K562 (cell line): ENCODE results near the gene CLEC12A. TPM values are rescaled to one million over a fixed set of nuclear protein-coding genes. Genes with fewer than 3 reads are reported as not detected.

Experiments
- ATAC-seq: fragments of 200-7000 bp; cut with Tn5 transposase; 3 replicates; pipeline ENCODE4 v1.9.1; 2020; ENCODE audit warnings: moderate library complexity
- BruUV-seq: library from RNA; stranded (reverse); fragments of 400-500 nt; replicated peaks from 2 replicates; lab custom pipeline; 2021; lab: Mats Ljungman, UMichigan
- CTCF ChIA-PET: fragments of 300-600 bp; formaldehyde crosslinking; extraction: SDS; loops from one replicate; lab custom pipeline; 2021; ENCODE audit warnings: low intra/inter-chr PET ratio; lab: Yijun Ruan, JAX
- POLR2A ChIA-PET: fragments of 300-600, 350-650 bp; sonication (Branson Sonifier 250); formaldehyde crosslinking; extraction: SDS; loops from one replicate; lab custom pipeline; 2021; ENCODE audit warnings: antibody characterized with exemption, inconsistent platforms; lab: Yijun Ruan, JAX
- DNase-seq, 4 experiments: peaks; one replicate each; pipeline versions ENCODE4 v3.0.0 to v3.0.0-alpha.2; 2011 to 2018; ENCODE audit warnings: low spot score in 3 of 4, mixed read lengths in 3 of 4; ENCODE audit errors: extremely low read depth in 1 of 4
- FAIRE-seq: peaks from 2 replicates; lab custom pipeline; 2011; peaks lifted over from hg19 to GRCh38; lab: Jason Lieb, UNC
- H2AFZ ChIP-seq: 2 replicates; pipeline ENCODE4 v1.6.0; 2011; ENCODE audit warnings: low read depth, low read length, control low read depth, inconsistent platforms
- H3K27ac ChIP-seq: fragments of 200-600 bp; 3 replicates; pipeline ENCODE4 v1.8.0; 2011; ENCODE audit warnings: low read depth, mild to moderate bottlenecking, control low read depth, inconsistent platforms, low read length, moderate library complexity, mixed read lengths; ENCODE audit errors: extremely low read depth
- H3K27me3 ChIP-seq, 2 experiments: fragments of 300-600 bp in 1 of 2; 2 replicates in 1 of 2; 3 replicates in 1 of 2; pipeline versions ENCODE4 v1.6.0 to v1.8.0; 2011; ENCODE audit warnings: inconsistent platforms in 2 of 2, low read length in 2 of 2, mild to moderate bottlenecking in 1 of 2, mixed read lengths in 1 of 2, moderate library complexity in 1 of 2; ENCODE audit not compliant: control insufficient read depth in 2 of 2, insufficient read depth in 2 of 2
- H3K36me3 ChIP-seq: fragments of 300-600 bp; 3 replicates; pipeline ENCODE4 v1.8.0; 2011; ENCODE audit warnings: mild to moderate bottlenecking, low read length, inconsistent platforms; ENCODE audit not compliant: control insufficient read depth, insufficient read depth
- H3K4me1 ChIP-seq, 2 experiments: fragments of 200-600 bp in 1 of 2; replicated peaks in 1 of 2; 2 replicates in 1 of 2; 3 replicates in 1 of 2; pipeline versions ENCODE4 v1.5.1 to v1.8.0; 2011; ENCODE audit warnings: inconsistent platforms in 2 of 2, low read length in 2 of 2, mild to moderate bottlenecking in 1 of 2, mixed read lengths in 1 of 2, moderate library complexity in 1 of 2; ENCODE audit not compliant: control insufficient read depth in 2 of 2, insufficient read depth in 2 of 2
- H3K4me2 ChIP-seq: 2 replicates; pipeline ENCODE4 v1.6.1; 2011; ENCODE audit warnings: low read length, control low read depth, inconsistent platforms, mixed read lengths; ENCODE audit not compliant: insufficient read depth
- H3K4me3 ChIP-seq: fragments of 200-600 bp; sonication (generic), shearing (Covaris generic); 2 replicates; pipeline ENCODE4 v1.5.1; 2016; ENCODE audit warnings: control low read depth, inconsistent platforms
- H3K79me2 ChIP-seq: fragments of 200-600 bp; 3 replicates; pipeline ENCODE4 v1.8.0; 2011; ENCODE audit warnings: low read length, inconsistent platforms; ENCODE audit not compliant: control insufficient read depth, insufficient read depth
- H3K9ac ChIP-seq, 2 experiments: 2 replicates each; pipeline versions ENCODE4 v1.6.0 to v1.6.1; 2011; ENCODE audit warnings: low read depth in 2 of 2, low read length in 2 of 2, control low read depth in 1 of 2, inconsistent platforms in 1 of 2, mild to moderate bottlenecking in 1 of 2, mixed read lengths in 1 of 2; ENCODE audit not compliant: insufficient read depth in 1 of 2
- H3K9me1 ChIP-seq: one replicate; pipeline ENCODE4 v1.6.0; 2011; ENCODE audit warnings: inconsistent platforms, mild to moderate bottlenecking, low read length, moderate library complexity; ENCODE audit not compliant: control insufficient read depth, insufficient read depth
- H3K9me3 ChIP-seq: replicated peaks from 2 replicates; pipeline ENCODE4 v1.5.1; 2011; ENCODE audit warnings: low read depth, low read length, inconsistent platforms; ENCODE audit not compliant: control insufficient read depth, insufficient read depth
- H4K20me1 ChIP-seq: replicated peaks from 2 replicates; pipeline ENCODE4 v1.6.1; 2011; ENCODE audit warnings: low read length, inconsistent platforms, mixed read lengths; ENCODE audit not compliant: control insufficient read depth, insufficient read depth
- ERF ChIP-seq: fragments of 450-650 bp; formaldehyde crosslinking; IDR thresholded peaks from 2 replicates; pipeline ENCODE4 v1.4.0; 2020; ENCODE audit warnings: mild to moderate bottlenecking, mixed read lengths
- FOXK1 ChIP-seq: sonication (generic); formaldehyde crosslinking; IDR thresholded peaks from 2 replicates; pipeline ENCODE4 v1.8.0; 2022; ENCODE audit warnings: missing genetic modification reagents, mild to moderate bottlenecking, borderline replicate concordance
- FUS ChIP-seq: fragments of 200-400 bp; formaldehyde crosslinking; optimal IDR thresholded peaks from 2 replicates; pipeline ENCODE3; 2017; ENCODE audit warnings: low read depth, low read length
- JUND ChIP-seq, 2 experiments: IDR thresholded peaks; 2 replicates in 1 of 2; 3 replicates in 1 of 2; pipeline ENCODE4 v1.6.1; 2011; ENCODE audit warnings: borderline replicate concordance in 2 of 2, low read depth in 2 of 2, low read length in 2 of 2, improper control_type of control experiment in 1 of 2, missing biosample characterization in 1 of 2, missing genetic modification characterization in 1 of 2, missing genetic modification reagents in 1 of 2
- MTA1 ChIP-seq: fragments of 450-650 bp; IDR thresholded peaks from 2 replicates; pipeline ENCODE4 v1.6.1; 2017; ENCODE audit warnings: borderline replicate concordance
- RAD21 ChIP-seq, 2 experiments: fragments of 250-450 bp in 1 of 2; fragments of 450-650 bp in 1 of 2; sonication (Bioruptor Pico) in 1 of 2; formaldehyde crosslinking in 1 of 2; IDR thresholded peaks in 1 of 2; conservative IDR thresholded peaks in 1 of 2; 2 replicates each; pipeline versions ENCODE4 v1.4.0 to v1.8.0; 2020 to 2022; ENCODE audit warnings: mild to moderate bottlenecking in 2 of 2, moderate library complexity in 1 of 2
- RFX1 ChIP-seq: fragments of 450-650 bp; IDR thresholded peaks from 2 replicates; pipeline ENCODE4 v1.6.1; 2016; ENCODE audit warnings: mild to moderate bottlenecking, moderate library complexity
- SMC3 ChIP-seq: conservative IDR thresholded peaks from 2 replicates; pipeline ENCODE4 v1.6.1; 2011; ENCODE audit warnings: low read depth, low read length, improper control_type of control experiment; ENCODE audit not compliant: insufficient read depth
- STAT5B ChIP-seq: fragments of 250-450 bp; sonication (Bioruptor Pico); IDR thresholded peaks from 2 replicates; pipeline ENCODE4 v1.8.0; 2021; ENCODE audit warnings: mild to moderate bottlenecking, inconsistent platforms
- ZNF184 ChIP-seq: sonication (generic); formaldehyde crosslinking; IDR thresholded peaks from 2 replicates; pipeline ENCODE4 v1.5.0; 2020; ENCODE audit warnings: missing genetic modification reagents
- WGBS: fragments of 100-300 bp; shearing (Covaris generic); methylation state at CpG from one replicate; pipeline ENCODE4 v1.1.6; 2016; ENCODE audit warnings: low coverage, mixed read lengths; ENCODE audit not compliant: insufficient coverage; ENCODE audit errors: missing lambda C conversion rate; 5-methylcytosine and 5-hydroxymethylcytosine counted together
- in situ Hi-C: fragments of 300-500 bp; cut with MboI; formaldehyde crosslinking; loops from 4 replicates; pipeline ENCODE4 v1.15.0; 2018; ENCODE audit warnings: inconsistent platforms, mixed read lengths
- intact Hi-C: fragments of 100-400 bp; cut with micrococcal nuclease; formaldehyde crosslinking; loops from 2 replicates; pipeline ENCODE4 v1.14.2; 2022
- polyA plus RNA-seq, 8 experiments: library from polyadenylated mRNA; depleted of rRNA in 4 of 8; stranded (reverse) in 5 of 8; unstranded in 3 of 8; fragments of >200 nt; fragmentation: Nextera tagmentation in 2 of 8; fragmentation: Illumina TruSeq in 1 of 8; extraction: Ambion mirVana in 2 of 8; extraction: Trizol in 1 of 8; gene quantifications; 2 replicates each; pipeline versions ENCODE4 v1.2.1 to v1.2.3, GENCODE V29; 2011 to 2014; ENCODE audit warnings: inconsistent platforms in 1 of 8, missing spikeins in 1 of 8
- total RNA-seq, 7 experiments: library from RNA; depleted of rRNA in 6 of 7; stranded (reverse); fragments of >200 nt in 6 of 7; fragmentation: Illumina TruSeq in 2 of 7; extraction: Trizol in 2 of 7; gene quantifications; 2 replicates each; pipeline versions ENCODE4 v1.2.1 to v1.2.3, GENCODE V29; 2011 to 2021; ENCODE audit warnings: low replicate concordance in 1 of 7
- TF ChIP-seq, protein P1 (sequence below): fragments of 200-800 bp; sonication (Bioruptor generic); IDR thresholded peaks from 2 replicates; pipeline ENCODE4 v1.6.1; 2017; ENCODE audit warnings: missing genetic modification characterization, missing compliant biosample characterization
- TF ChIP-seq, protein P2 (sequence below): fragments of 250-450 bp; sonication (Bioruptor Pico); IDR thresholded peaks from 2 replicates; pipeline ENCODE4 v1.8.0; 2022; ENCODE audit warnings: moderate library complexity, mild to moderate bottlenecking, inconsistent platforms
- TF ChIP-seq, protein P3 (sequence below): sonication (generic); IDR thresholded peaks from 2 replicates; pipeline ENCODE4 v1.6.1; 2016
- TF ChIP-seq, protein P4 (sequence below): fragments of 450-650 bp; formaldehyde crosslinking; IDR thresholded peaks from 2 replicates; pipeline ENCODE4 v1.4.0; 2020; ENCODE audit warnings: mild to moderate bottlenecking, moderate library complexity

Gene CLEC12A
- total and polyA plus RNA-seq, 9 of the 15 experiments (the other 6 are each of a cell fraction or from before 2014, with no cell fraction given), result not detected

DNA sequence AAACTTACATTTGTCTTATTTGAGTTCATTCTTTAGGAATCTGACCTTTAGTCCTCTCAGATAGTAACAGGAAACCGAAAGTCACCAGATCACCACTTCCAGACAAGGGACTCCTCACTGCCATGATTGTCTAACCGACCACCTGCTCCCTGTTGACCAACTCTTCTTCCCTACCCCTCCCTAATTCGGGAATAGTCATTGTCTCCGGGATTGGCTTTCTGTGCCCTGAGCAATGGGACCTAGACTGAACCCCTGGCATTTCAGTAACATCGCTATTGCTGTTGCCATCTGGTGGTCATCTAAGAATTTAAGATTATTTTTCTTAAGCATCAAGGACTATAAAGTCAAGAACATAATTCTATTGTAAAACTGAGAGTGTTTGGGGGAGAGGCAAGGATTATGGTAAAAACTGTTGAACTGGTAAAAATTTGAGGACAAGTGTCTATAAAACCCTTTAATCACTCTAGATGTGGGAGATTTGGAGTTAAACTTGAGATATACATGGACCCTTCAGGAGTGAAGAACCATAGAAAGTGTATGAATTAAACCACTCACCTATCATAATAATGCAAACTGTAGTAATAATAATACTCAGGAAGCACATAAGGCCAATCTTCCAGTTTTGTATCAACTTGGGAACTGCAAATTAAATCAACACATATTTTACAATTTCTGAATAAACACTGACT lies 45.4 kb upstream of the CLEC12A start:
- no peak overlapping the region for H3K4me2 ChIP-seq
- no peak for FAIRE-seq
- no peak overlapping the region for H3K4me3 ChIP-seq
- TF ChIP-seq SMC3, result 0 out of 2 replicates have a peak, but pooled peaks have one; percentile 14
- TF ChIP-seq ERF, result no peak
- TF ChIP-seq JUND (IDR thresholded peaks at IDR 0.05; ENCODE audit: borderline replicate concordance, low read depth, low read length), result no peak
- no peak for TF ChIP-seq JUND (tag; IDR thresholded peaks at IDR 0.05; ENCODE audit: borderline replicate concordance, low read depth, low read length)
- TF ChIP-seq FOXK1, result no peak
- TF ChIP-seq, protein P1, sequence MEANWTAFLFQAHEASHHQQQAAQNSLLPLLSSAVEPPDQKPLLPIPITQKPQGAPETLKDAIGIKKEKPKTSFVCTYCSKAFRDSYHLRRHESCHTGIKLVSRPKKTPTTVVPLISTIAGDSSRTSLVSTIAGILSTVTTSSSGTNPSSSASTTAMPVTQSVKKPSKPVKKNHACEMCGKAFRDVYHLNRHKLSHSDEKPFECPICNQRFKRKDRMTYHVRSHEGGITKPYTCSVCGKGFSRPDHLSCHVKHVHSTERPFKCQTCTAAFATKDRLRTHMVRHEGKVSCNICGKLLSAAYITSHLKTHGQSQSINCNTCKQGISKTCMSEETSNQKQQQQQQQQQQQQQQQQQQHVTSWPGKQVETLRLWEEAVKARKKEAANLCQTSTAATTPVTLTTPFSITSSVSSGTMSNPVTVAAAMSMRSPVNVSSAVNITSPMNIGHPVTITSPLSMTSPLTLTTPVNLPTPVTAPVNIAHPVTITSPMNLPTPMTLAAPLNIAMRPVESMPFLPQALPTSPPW (CRISPR knock-in tag), result no peak
- no peak for TF ChIP-seq FUS
- TF ChIP-seq, protein P2, sequence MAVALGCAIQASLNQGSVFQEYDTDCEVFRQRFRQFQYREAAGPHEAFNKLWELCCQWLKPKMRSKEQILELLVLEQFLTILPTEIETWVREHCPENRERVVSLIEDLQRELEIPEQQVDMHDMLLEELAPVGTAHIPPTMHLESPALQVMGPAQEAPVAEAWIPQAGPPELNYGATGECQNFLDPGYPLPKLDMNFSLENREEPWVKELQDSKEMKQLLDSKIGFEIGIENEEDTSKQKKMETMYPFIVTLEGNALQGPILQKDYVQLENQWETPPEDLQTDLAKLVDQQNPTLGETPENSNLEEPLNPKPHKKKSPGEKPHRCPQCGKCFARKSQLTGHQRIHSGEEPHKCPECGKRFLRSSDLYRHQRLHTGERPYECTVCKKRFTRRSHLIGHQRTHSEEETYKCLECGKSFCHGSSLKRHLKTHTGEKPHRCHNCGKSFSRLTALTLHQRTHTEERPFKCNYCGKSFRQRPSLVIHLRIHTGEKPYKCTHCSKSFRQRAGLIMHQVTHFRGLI (CRISPR knock-in tag), result no peak
- TF ChIP-seq ZNF184 (CRISPR knock-in tag), result no peak
- TF ChIP-seq STAT5B (CRISPR knock-in tag), result no peak
- TF ChIP-seq, protein P3, sequence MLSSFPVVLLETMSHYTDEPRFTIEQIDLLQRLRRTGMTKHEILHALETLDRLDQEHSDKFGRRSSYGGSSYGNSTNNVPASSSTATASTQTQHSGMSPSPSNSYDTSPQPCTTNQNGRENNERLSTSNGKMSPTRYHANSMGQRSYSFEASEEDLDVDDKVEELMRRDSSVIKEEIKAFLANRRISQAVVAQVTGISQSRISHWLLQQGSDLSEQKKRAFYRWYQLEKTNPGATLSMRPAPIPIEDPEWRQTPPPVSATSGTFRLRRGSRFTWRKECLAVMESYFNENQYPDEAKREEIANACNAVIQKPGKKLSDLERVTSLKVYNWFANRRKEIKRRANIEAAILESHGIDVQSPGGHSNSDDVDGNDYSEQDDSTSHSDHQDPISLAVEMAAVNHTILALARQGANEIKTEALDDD, result no peak
- no peak for TF ChIP-seq MTA1
- no peak for TF ChIP-seq RFX1
- peak; percentile 33 to 52 for TF ChIP-seq RAD21 (CRISPR knock-in tag; conservative IDR thresholded peaks at IDR 0.05 in 1 of 2, IDR thresholded peaks at IDR 0.05 in 1 of 2)
- TF ChIP-seq, protein P4, sequence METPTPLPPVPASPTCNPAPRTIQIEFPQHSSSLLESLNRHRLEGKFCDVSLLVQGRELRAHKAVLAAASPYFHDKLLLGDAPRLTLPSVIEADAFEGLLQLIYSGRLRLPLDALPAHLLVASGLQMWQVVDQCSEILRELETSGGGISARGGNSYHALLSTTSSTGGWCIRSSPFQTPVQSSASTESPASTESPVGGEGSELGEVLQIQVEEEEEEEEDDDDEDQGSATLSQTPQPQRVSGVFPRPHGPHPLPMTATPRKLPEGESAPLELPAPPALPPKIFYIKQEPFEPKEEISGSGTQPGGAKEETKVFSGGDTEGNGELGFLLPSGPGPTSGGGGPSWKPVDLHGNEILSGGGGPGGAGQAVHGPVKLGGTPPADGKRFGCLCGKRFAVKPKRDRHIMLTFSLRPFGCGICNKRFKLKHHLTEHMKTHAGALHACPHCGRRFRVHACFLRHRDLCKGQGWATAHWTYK (CRISPR knock-in tag), result no peak

More for the DNA sequence above, 45.4 kb upstream of the CLEC12A start:
- no peaks in the 10 kb centered on the region for H3K79me2 ChIP-seq
- ChIA-PET CTCF (interaction anchor here (1.1 to 1.9 kb wide), 2 partner anchors 111 to 174 kb away, joined by 3 to 5 read pairs; no protein-coding TSS in a partner anchor), POLR2A (no interaction called here)
- H3K4me1 ChIP-seq, result no peaks in the 10 kb centered on the region
- H3K27ac ChIP-seq, result no peak overlapping the region
- in situ Hi-C loops, result loop anchor here (10.0 kb wide), 1 partner anchor 181 kb away; no protein-coding TSS in a partner anchor
- 8% methylated on average over 5 of the region's 5 CpGs for WGBS
- intact Hi-C loops, result loop anchor here (1.0 to 5.0 kb wide), 2 partner anchors 112 to 174 kb away; no protein-coding TSS in a partner anchor
- 0 out of 3 replicates have a peak, but pooled peaks have one; percentile 45 for ATAC-seq
- H3K36me3 ChIP-seq, result no peaks in the 10 kb centered on the region
- DNase-seq, result peak in 2 of 4 experiments; percentile 7 to 23
- no TSS peak for BruUV-seq
- no peaks in the 10 kb centered on the region for H3K27me3 ChIP-seq
- no peaks in the 10 kb centered on the region for H3K9me3 ChIP-seq
- H4K20me1 ChIP-seq, result no peaks in the 10 kb centered on the region
- H2AFZ ChIP-seq, result peak overlapping the region; percentile 61; the same call in 1 of the 2 replicates
- no peak overlapping the region for H3K9ac ChIP-seq
- H3K9me1 ChIP-seq, result no peaks in the 10 kb centered on the region
